ENCODE results near the gene WDR1. TPM values are rescaled to one million over a fixed set of nuclear protein-coding genes. Genes with fewer than 3 reads are reported as not detected.

Gene WDR1
- total and polyA plus RNA-seq, 3 experiments from 2014 or later = 377 to 409 (median 409) TPM

GRCh38 chr4:10031668-10032590 is 84.7 kb downstream of the WDR1 start:
- H3K9me3 ChIP-seq (ENCODE audit: low read length) = no peaks in the 10 kb centered on the region
- H3K4me1 ChIP-seq (ENCODE audit: insufficient read depth, low read length) = no peaks in the 10 kb centered on the region
- no peak overlapping the region for H3K4me3 ChIP-seq (ENCODE audit: low read length)
- POLR2A ChIA-PET = no interaction called here
- H3K27ac ChIP-seq (ENCODE audit: low read depth, low read length) = no peak overlapping the region
- Mint-ChIP-seq H3K36me3 (peaks cover 0 to 3% (median 0%) of the 10 kb centered on the region in 3 donors), H3K9me3 (no peaks in the 10 kb centered on the region), H3K4me1 (peaks cover 1 to 11% (median 4%) of the 10 kb centered on the region in 3 donors), H3K27me3 (peaks cover 10 to 29% of the 10 kb centered on the region in 2 donors), H3K27ac (no peak overlapping the region), H3K4me3 (no peak overlapping the region)
- no peak for DNase-seq
- CTCF ChIA-PET = no interaction called here
- H3K27me3 ChIP-seq (ENCODE audit: insufficient read depth, low read length, poor library complexity, severe bottlenecking) = no peaks in the 10 kb centered on the region
- H3K36me3 ChIP-seq (ENCODE audit: insufficient read depth, low read length) = no peaks in the 10 kb centered on the region

DNA sequence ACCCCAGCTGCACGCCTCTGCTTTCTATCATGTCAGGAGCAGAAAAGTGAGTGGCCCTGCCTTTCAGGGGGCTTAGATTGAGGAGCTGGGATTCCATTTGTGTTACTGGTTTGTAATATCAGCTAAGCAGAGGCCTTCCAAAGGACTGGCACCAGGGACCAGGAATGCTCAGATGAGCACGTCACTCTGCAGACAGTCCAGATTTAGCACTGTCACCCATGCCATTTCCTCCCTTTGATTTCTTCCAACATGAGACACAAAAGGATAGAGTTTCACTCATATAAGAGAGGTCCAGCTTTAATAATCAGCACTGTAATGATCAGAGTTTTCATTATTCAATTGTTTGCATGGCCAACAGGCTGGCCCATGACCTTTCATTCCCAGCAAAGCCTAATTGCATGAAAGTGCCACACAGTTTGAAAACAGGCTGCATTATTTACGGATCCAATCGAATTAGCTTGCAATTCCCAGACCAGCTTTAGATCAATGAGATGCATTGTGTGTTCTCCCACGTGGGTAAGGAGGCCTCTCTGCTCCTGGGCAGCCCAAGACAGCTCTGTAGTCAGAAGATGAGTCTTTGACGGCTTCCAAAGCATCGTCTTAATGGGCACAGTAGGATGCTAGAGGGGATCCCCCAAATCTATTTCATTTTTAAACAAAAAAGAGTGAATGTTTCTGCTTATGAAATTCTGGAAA is 85.5 kb downstream of the WDR1 start:
- Mint-ChIP-seq H3K4me1 (peaks cover 1 to 11% (median 4%) of the 10 kb centered on the region in 3 donors), H3K27me3 (peaks cover 12 to 30% of the 10 kb centered on the region in 2 donors)
- no peak for DNase-seq

DNA sequence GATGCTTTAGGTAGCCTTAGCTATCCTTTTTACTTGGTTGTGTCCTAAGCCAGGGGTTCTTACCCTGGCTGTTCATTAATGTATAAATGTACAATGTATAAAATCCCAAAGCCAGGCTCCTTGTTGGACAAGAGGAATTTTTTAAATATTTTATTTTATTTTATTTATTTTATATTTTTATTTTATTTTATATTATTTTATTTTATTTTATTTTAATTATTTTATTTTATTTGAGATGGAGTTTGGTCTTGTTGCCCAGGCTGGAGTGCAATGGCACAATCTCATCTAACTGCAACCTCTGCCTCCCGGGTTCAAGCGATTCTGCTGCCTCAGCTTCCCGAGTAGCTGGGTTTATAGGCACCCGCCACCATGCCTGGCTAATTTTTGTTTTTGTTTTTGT is 87.2 kb downstream of the WDR1 start:
- POLR2A ChIA-PET = no interaction called here
- no peak overlapping the region for H3K27ac Mint-ChIP-seq
- no peak overlapping the region for H3K4me3 Mint-ChIP-seq
- Histone ChIP-seq H3K4me1 (ENCODE audit: insufficient read depth, low read length) (no peaks in the 10 kb centered on the region), H3K36me3 (ENCODE audit: insufficient read depth, low read length) (no peaks in the 10 kb centered on the region), H3K4me3 (ENCODE audit: low read length) (no peak overlapping the region), H3K9me3 (ENCODE audit: low read length) (no peaks in the 10 kb centered on the region), H3K27ac (ENCODE audit: low read depth, low read length) (no peak overlapping the region), H3K27me3 (ENCODE audit: insufficient read depth, low read length, poor library complexity, severe bottlenecking) (no peaks in the 10 kb centered on the region)
- no peak for DNase-seq
- CTCF ChIA-PET = no interaction called here
- peaks cover 0 to 1% (median 0%) of the 10 kb centered on the region in 3 donors for H3K36me3 Mint-ChIP-seq
- peaks cover 1 to 11% (median 4%) of the 10 kb centered on the region in 3 donors for H3K4me1 Mint-ChIP-seq
- peaks cover 12 to 37% of the 10 kb centered on the region in 2 donors for H3K27me3 Mint-ChIP-seq
- no peaks in the 10 kb centered on the region for H3K9me3 Mint-ChIP-seq

More for the DNA sequence above, 85.5 kb downstream of the WDR1 start:
- Histone ChIP-seq H3K36me3 (ENCODE audit: insufficient read depth, low read length) (no peaks in the 10 kb centered on the region), H3K4me3 (ENCODE audit: low read length) (no peak overlapping the region), H3K4me1 (ENCODE audit: insufficient read depth, low read length) (no peaks in the 10 kb centered on the region), H3K9me3 (ENCODE audit: low read length) (no peaks in the 10 kb centered on the region), H3K27me3 (ENCODE audit: insufficient read depth, low read length, poor library complexity, severe bottlenecking) (no peaks in the 10 kb centered on the region), H3K27ac (ENCODE audit: low read depth, low read length) (no peak overlapping the region)
- Mint-ChIP-seq H3K27ac (no peak overlapping the region), H3K9me3 (no peaks in the 10 kb centered on the region), H3K4me3 (no peak overlapping the region), H3K36me3 (peaks cover 0 to 1% (median 0%) of the 10 kb centered on the region in 3 donors)
- ChIA-PET POLR2A (no interaction called here), CTCF (no interaction called here)

DNA sequence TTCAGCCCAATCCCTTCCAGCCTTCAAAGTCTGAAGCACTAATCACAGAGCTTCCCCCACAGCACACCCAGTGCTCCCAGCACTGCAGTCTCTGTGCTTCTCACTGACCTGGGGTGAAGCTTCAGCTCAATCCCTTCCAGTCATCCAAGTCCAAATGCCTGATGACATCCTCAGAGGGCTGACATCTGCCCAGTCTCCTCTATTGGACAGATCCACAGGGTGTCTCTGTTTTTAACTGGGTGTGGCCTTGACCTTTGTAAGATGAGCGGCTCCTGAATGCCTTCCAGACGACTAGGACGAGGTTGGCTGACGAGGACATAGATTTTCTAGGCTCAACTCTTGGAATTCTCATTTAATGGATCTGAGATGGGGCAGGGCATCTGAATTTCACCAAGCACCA is 87.7 kb downstream of the WDR1 start:
- Mint-ChIP-seq H3K9me3 (no peaks in the 10 kb centered on the region), H3K27ac (no peak overlapping the region), H3K27me3 (peaks cover 13 to 36% of the 10 kb centered on the region in 2 donors), H3K4me3 (no peak overlapping the region), H3K36me3 (peaks cover 0 to 1% (median 0%) of the 10 kb centered on the region in 3 donors), H3K4me1 (peaks cover 1 to 9% (median 4%) of the 10 kb centered on the region in 3 donors)
- no peaks in the 10 kb centered on the region for H3K9me3 ChIP-seq (ENCODE audit: low read length)
- H3K36me3 ChIP-seq (ENCODE audit: insufficient read depth, low read length) = no peaks in the 10 kb centered on the region
- no peak overlapping the region for H3K27ac ChIP-seq (ENCODE audit: low read depth, low read length)
- H3K4me3 ChIP-seq (ENCODE audit: low read length) = no peak overlapping the region
- POLR2A ChIA-PET = no interaction called here
- H3K4me1 ChIP-seq (ENCODE audit: insufficient read depth, low read length) = no peaks in the 10 kb centered on the region
- CTCF ChIA-PET = interaction anchor here (1.3 kb wide), 1 partner anchor 10 kb away, joined by 4 read pairs; no protein-coding TSS in a partner anchor
- no peaks in the 10 kb centered on the region for H3K27me3 ChIP-seq (ENCODE audit: insufficient read depth, low read length, poor library complexity, severe bottlenecking)
- no peak for DNase-seq

DNA sequence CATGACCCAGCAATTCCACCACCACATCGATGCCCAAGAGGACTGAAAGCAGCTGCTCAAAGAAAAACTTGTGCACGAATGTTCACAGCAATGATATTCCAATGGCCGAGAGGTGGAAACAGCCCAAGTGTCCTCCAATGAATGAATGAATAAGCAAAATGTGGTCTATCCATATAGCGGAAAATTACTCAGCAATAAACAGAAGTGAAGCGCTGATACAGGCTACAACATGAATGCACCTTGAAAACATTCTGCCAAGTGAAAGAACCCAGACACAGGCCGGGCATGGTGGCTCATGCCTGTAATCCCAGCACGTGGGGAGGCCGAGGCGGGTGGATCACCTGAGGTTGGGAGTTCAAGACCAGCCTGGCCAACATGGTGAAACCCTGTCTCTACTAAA is 90.1 kb downstream of the WDR1 start:
- H3K36me3 Mint-ChIP-seq = peaks cover 0 to 1% (median 0%) of the 10 kb centered on the region in 3 donors
- CTCF ChIA-PET = no interaction called here
- H3K9me3 Mint-ChIP-seq = no peaks in the 10 kb centered on the region
- H3K27ac Mint-ChIP-seq = no peak overlapping the region
- H3K27me3 ChIP-seq (ENCODE audit: insufficient read depth, low read length, poor library complexity, severe bottlenecking) = no peaks in the 10 kb centered on the region
- no peaks in the 10 kb centered on the region for H3K9me3 ChIP-seq (ENCODE audit: low read length)
- H3K27me3 Mint-ChIP-seq = peaks cover 13 to 19% of the 10 kb centered on the region in 2 donors
- H3K4me1 Mint-ChIP-seq = no peaks in the 10 kb centered on the region
- H3K4me3 ChIP-seq (ENCODE audit: low read length) = no peak overlapping the region
- no peaks in the 10 kb centered on the region for H3K36me3 ChIP-seq (ENCODE audit: insufficient read depth, low read length)
- POLR2A ChIA-PET = no interaction called here
- no peak for DNase-seq
- H3K27ac ChIP-seq (ENCODE audit: low read depth, low read length) = no peak overlapping the region
- H3K4me3 Mint-ChIP-seq = no peak overlapping the region
- H3K4me1 ChIP-seq (ENCODE audit: insufficient read depth, low read length) = no peaks in the 10 kb centered on the region

DNA sequence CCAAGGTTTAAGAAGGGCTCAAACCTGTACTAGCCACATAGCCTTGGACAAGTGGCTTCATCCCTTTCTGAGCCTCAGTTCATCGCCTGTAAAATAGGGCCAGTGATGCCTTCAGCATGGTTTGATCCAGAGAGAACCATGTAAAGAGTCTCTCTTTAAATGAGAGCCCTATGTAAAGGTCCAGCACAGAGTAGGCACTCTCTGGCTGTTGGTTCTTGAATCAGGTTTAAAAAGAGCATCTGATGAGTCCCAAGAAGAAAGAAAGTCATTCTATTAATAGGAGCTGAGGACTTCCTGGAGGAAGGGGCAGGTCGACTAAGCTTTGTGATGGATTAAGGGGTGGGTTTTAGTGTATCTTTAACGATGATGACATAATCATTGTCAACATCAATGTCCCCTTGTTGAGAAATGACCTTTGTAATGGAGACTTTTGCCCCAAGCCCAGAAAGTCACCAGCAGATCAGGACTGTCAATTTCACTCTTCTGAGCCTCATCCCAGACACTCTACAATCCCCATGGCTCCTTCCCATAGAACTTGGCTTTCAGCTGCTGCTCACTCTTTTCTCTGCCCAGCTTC is 91.3 kb downstream of the WDR1 start:
- H3K27ac ChIP-seq (ENCODE audit: low read depth, low read length) = no peak overlapping the region
- H3K9me3 Mint-ChIP-seq = no peaks in the 10 kb centered on the region
- no peaks in the 10 kb centered on the region for H3K4me1 Mint-ChIP-seq
- H3K36me3 ChIP-seq (ENCODE audit: insufficient read depth, low read length) = no peaks in the 10 kb centered on the region
- peaks cover 13 to 19% of the 10 kb centered on the region in 2 donors for H3K27me3 Mint-ChIP-seq
- H3K27me3 ChIP-seq (ENCODE audit: insufficient read depth, low read length, poor library complexity, severe bottlenecking) = no peaks in the 10 kb centered on the region
- DNase-seq = no peak
- ChIA-PET POLR2A (no interaction called here), CTCF (no interaction called here)
- H3K27ac Mint-ChIP-seq = no peak overlapping the region
- no peak overlapping the region for H3K4me3 ChIP-seq (ENCODE audit: low read length)
- H3K4me1 ChIP-seq (ENCODE audit: insufficient read depth, low read length) = no peaks in the 10 kb centered on the region
- no peak overlapping the region for H3K4me3 Mint-ChIP-seq
- peaks cover 0 to 1% (median 0%) of the 10 kb centered on the region in 3 donors for H3K36me3 Mint-ChIP-seq
- H3K9me3 ChIP-seq (ENCODE audit: low read length) = no peaks in the 10 kb centered on the region
